Stimulated activated effector memory CD8-positive, alpha-beta T cell treated with anti-CD3 and anti-CD28 coated beads, Interleukin-12 subunit alpha, Interleukin-12 subunit beta, amount 100 ng/mL, for 72 hours (primary cell): Measurements from ENCODE around the gene LAMP5.

Experiments used
- ATAC-seq: fragments of 150-1000 bp; cut with Tn5 transposase; 2 replicates; pipeline ENCODE4 v1.10.0; 2021
- DNase-seq, 2 donors: peaks; one replicate each; pipeline ENCODE4 v3.0.0; 2021 to 2022; ENCODE audit warnings: low spot score in 2 of 2
- H3K27ac Mint-ChIP-seq: one replicate; pipeline ENCODE4 v1.8.0; 2022; ENCODE audit warnings: mild to moderate bottlenecking, mixed read lengths
- H3K36me3 Mint-ChIP-seq: one replicate; pipeline ENCODE4 v1.8.0; 2022; ENCODE audit warnings: mild to moderate bottlenecking, mixed read lengths
- H3K4me1 Mint-ChIP-seq: one replicate; pipeline ENCODE4 v1.8.0; 2022; ENCODE audit warnings: mixed read lengths
- H3K4me3 Mint-ChIP-seq: one replicate; pipeline ENCODE4 v1.8.0; 2022; ENCODE audit warnings: mild to moderate bottlenecking, mixed read lengths
- H3K9me3 Mint-ChIP-seq: one replicate; pipeline ENCODE4 v1.8.0; 2022; ENCODE audit warnings: mixed read lengths

Gene LAMP5

DNA sequence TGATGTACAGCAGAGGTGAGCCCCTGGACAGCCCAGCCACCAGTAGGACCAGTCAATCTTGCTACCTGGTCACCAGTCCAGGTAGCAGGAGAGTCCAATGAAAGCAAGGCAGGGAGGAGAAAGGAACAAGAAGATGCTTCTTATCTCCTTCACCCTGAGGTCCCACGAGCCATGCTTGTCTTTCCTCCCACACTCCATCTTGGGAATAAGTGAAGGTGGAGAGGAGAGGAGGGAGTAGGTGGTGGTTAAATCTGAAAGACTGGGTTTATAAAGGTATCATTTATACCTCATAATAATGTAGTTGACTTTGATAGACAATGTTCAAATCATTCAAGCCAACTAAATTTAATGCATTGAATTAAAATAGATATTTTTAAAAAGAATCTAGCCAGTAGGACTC is 35.9 kb downstream of the LAMP5 start:
- Mint-ChIP-seq H3K36me3 (no peaks in the 10 kb centered on the region), H3K4me3 (no peak overlapping the region), H3K4me1 (no peaks in the 10 kb centered on the region), H3K9me3 (peaks cover 7% of the 10 kb centered on the region), H3K27ac (no peak overlapping the region)
- DNase-seq (no peak), ATAC-seq (no peak)

- no peak overlapping the region for H3K4me3 Mint-ChIP-seq
- ATAC-seq = no peak
- no peak overlapping the region for H3K27ac Mint-ChIP-seq
- H3K4me1 Mint-ChIP-seq = no peaks in the 10 kb centered on the region
- no peaks in the 10 kb centered on the region for H3K36me3 Mint-ChIP-seq
- H3K9me3 Mint-ChIP-seq = peaks cover 7% of the 10 kb centered on the region
- no peak for DNase-seq
These were observed 36.5 kb downstream of the LAMP5 start for GRCh38 chr20:9550871-9551270.

GRCh38 chr20:9551808-9552550 is 37.6 kb downstream of the LAMP5 start:
- Mint-ChIP-seq H3K27ac (no peak overlapping the region), H3K9me3 (peaks cover 4% of the 10 kb centered on the region), H3K36me3 (no peaks in the 10 kb centered on the region), H3K4me1 (no peaks in the 10 kb centered on the region), H3K4me3 (no peak overlapping the region)
- ATAC-seq (no peak), DNase-seq (no peak)

DNA sequence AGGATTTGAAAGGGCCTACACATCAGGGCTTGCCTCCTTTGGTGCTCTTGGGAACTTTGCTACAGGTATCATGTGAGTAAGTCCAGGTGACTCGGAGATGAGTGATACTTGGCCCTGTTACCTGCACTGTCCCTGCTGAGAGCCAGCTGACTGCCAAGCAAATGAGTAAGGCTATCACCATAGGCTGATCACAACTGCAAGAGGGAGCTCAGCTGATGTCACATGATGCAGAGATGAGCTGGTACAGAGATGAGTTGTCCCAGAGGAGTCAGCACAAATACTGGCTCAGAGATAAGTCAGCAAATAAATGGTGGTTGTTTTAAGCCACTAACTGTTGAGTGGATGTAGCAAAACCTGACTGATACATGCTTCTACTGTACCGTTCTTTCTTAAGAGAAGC is 41.4 kb downstream of the LAMP5 start:
- H3K9me3 Mint-ChIP-seq = peaks cover 4% of the 10 kb centered on the region
- H3K27ac Mint-ChIP-seq = no peak overlapping the region
- H3K4me3 Mint-ChIP-seq = no peak overlapping the region
- no peak for DNase-seq
- no peaks in the 10 kb centered on the region for H3K4me1 Mint-ChIP-seq
- ATAC-seq = peak; percentile 26
- no peaks in the 10 kb centered on the region for H3K36me3 Mint-ChIP-seq

GRCh38 chr20:9557411-9557810 is 43.0 kb downstream of the LAMP5 start:
- no peaks in the 10 kb centered on the region for H3K36me3 Mint-ChIP-seq
- H3K9me3 Mint-ChIP-seq = peaks cover 4% of the 10 kb centered on the region
- ATAC-seq (no peak), DNase-seq (no peak)
- H3K4me1 Mint-ChIP-seq = no peaks in the 10 kb centered on the region
- H3K27ac Mint-ChIP-seq = no peak overlapping the region
- H3K4me3 Mint-ChIP-seq = no peak overlapping the region

DNA sequence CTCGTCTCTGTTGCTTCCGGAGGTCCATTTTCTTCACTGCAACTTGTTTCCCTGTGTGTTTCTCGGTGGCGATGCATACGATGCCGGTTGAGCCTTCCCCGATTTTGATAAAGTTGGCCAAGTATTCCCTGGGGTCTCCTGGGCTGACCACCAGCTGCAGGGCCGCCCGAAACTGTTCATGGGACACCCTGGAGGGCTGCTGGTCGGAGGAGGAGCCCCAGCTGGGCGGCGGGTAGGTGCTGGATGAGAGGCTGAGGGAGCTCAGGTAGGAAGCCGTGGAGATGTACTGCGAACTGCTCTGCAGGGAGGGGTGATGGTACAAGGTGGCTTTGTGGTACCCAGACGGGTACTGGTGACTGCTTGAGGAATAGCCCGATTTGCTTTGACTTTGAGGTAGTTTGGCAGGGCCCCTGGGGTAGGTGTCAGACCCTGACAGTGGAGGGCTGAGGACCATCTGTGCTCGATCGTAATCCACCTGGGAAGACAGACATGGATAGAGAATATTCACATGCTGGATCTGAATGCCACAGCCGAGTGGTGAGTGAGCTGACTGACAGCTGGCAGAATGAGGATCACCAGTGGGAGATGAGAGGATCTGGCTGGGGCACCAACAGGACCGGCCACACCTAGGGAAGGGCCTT is 51.6 kb downstream of the LAMP5 start:
- Mint-ChIP-seq H3K9me3 (peaks cover 3% of the 10 kb centered on the region), H3K4me3 (no peak overlapping the region), H3K27ac (no peak overlapping the region), H3K4me1 (no peaks in the 10 kb centered on the region), H3K36me3 (no peaks in the 10 kb centered on the region)
- no peak for DNase-seq
- no peak for ATAC-seq

DNA sequence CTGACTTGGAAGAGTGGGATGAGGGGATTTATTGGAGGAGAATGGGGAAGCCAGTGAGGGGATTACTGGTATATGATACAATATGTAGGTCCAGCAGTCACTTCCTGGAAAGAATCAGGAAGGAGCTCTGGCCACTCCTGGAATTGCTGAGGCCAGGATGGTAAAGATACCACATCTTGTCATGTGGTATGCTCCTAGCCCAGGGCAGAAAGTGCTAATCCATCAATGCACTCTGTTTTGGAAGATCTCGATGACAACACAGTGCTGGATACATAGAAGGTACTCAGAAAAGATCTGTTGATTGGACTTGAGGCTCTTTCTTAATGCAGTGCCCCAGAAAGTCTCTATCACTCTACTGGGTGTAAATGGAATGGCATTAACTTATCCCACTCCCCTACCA is 52.6 kb downstream of the LAMP5 start:
- DNase-seq (no peak), ATAC-seq (no peak)
- H3K4me1 Mint-ChIP-seq = no peaks in the 10 kb centered on the region
- no peak overlapping the region for H3K4me3 Mint-ChIP-seq
- no peaks in the 10 kb centered on the region for H3K36me3 Mint-ChIP-seq
- peaks cover 3% of the 10 kb centered on the region for H3K9me3 Mint-ChIP-seq
- no peak overlapping the region for H3K27ac Mint-ChIP-seq

DNA sequence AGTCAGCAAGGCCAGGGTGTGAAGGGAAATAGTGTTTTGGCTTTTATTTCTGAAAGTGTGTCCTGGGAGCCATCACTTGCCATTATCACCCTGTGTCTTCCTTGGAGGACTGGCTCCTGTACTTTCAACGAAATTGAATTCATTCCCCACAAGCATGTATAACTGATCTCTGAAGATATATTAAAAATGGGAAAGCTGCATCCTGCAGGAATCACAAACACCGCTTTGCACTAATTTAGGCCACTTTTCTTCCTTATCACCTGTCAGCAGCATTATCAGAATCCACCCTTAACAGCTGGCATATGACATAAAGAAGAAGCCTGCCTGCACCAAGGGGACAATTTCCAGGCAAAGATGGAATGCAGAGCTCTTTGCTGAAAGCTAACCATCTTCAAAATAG is 56.2 kb downstream of the LAMP5 start:
- H3K4me1 Mint-ChIP-seq = no peaks in the 10 kb centered on the region
- H3K9me3 Mint-ChIP-seq = peaks cover 3% of the 10 kb centered on the region
- no peak overlapping the region for H3K27ac Mint-ChIP-seq
- ATAC-seq (no peak), DNase-seq (no peak)
- H3K36me3 Mint-ChIP-seq = no peaks in the 10 kb centered on the region
- no peak overlapping the region for H3K4me3 Mint-ChIP-seq

GRCh38 chr20:9571783-9572182 is 57.4 kb downstream of the LAMP5 start:
- Mint-ChIP-seq H3K4me1 (no peaks in the 10 kb centered on the region), H3K4me3 (no peak overlapping the region), H3K9me3 (peaks cover 3% of the 10 kb centered on the region)

GRCh38 chr20:9572670-9573069 is 58.3 kb downstream of the LAMP5 start:
- no peak for ATAC-seq
- no peaks in the 10 kb centered on the region for H3K4me1 Mint-ChIP-seq

More at GRCh38 chr20:9571783-9572182, 57.4 kb downstream of the LAMP5 start:
- H3K36me3 Mint-ChIP-seq = no peaks in the 10 kb centered on the region
- no peak overlapping the region for H3K27ac Mint-ChIP-seq
- no peak for ATAC-seq
- DNase-seq = no peak

DNA sequence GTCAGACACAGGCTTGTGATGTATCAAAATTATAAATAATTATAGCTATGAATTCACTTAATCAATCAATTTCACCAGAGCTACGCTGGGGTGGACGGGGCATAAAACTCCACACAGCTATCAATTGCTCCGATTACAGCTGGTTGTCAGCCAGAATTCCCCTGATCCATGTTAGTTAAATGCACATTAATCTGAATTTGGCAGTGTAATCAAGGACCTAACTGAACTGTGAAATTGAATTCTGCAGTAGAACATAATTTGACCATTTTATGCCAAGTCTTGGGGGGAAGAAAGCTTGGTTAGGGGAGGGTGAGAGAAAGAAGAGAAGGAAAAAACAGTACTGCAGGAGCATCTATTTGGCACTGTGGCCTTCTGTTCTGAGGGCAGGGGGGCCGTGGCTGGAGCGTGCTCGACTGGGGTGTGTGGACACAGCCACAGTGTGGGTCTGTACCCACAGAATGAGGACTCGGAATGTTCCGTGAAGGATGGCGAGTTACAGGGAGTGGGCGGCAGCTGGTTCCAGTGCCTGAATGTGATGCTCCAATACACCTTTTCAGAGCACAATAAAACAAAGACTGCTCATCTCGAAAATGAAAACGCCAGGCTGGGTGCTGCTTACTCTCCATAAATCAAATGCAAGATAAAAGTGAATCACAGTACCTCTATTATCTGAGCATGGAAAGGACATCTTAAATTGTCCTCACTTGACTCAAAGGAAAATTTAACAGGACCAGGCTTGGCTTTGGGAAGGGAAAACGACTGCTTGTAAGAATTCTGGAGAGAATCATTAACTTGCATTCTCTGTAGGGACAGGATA is 59.2 kb downstream of the LAMP5 start:
- Mint-ChIP-seq H3K36me3 (no peaks in the 10 kb centered on the region), H3K4me3 (no peak overlapping the region), H3K4me1 (no peaks in the 10 kb centered on the region), H3K9me3 (peaks cover 3% of the 10 kb centered on the region), H3K27ac (no peak overlapping the region)
- DNase-seq (no peak), ATAC-seq (no peak)

More at GRCh38 chr20:9572670-9573069, 58.3 kb downstream of the LAMP5 start:
- Mint-ChIP-seq H3K4me3 (no peak overlapping the region), H3K36me3 (no peaks in the 10 kb centered on the region), H3K9me3 (peaks cover 3% of the 10 kb centered on the region), H3K27ac (no peak overlapping the region)
- no peak for DNase-seq

DNA sequence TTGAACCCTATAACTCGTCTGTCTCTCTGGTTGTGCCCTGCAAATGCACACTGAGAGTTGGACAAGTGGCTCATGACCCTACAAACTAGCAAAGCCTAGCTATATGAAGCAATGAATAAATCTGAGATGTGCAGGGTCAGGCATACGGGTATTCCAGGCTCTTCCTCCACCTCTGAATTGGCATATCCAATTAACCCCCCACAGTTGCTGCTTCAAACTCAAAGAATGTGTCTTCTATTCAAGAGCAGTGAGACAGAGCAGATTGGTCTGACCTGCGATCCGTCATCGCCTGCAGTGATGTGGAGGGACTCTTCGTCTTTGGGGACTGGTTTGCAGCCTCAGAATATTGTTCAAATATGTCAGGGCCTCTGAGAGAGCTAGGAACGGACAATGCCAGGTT is 59.8 kb downstream of the LAMP5 start:
- Mint-ChIP-seq H3K9me3 (peaks cover 2% of the 10 kb centered on the region), H3K4me3 (no peak overlapping the region), H3K4me1 (no peaks in the 10 kb centered on the region), H3K36me3 (no peaks in the 10 kb centered on the region), H3K27ac (no peak overlapping the region)
- no peak for DNase-seq
- ATAC-seq = no peak

DNA sequence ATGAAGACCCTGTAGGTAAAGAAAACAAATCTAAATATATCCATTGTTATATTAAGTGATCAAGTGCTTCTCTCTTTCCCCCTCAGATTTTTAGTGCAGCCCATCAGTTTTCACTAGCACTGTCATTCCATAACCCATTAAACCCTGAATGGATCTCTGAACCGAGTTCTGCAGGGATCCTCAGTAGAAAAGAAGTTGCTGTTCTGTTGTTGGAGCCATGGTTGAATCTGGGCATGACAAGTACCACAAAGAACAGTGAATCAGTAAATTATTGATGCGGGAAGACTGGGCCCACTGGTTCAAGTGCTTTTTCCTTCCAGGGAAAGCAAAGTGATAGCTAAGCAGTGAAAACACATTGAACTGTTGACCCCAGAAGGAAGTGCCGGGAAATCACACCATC is 60.4 kb downstream of the LAMP5 start:
- Mint-ChIP-seq H3K27ac (no peak overlapping the region), H3K36me3 (no peaks in the 10 kb centered on the region), H3K4me3 (no peak overlapping the region), H3K9me3 (no peaks in the 10 kb centered on the region), H3K4me1 (no peaks in the 10 kb centered on the region)
- ATAC-seq (no peak), DNase-seq (no peak)

GRCh38 chr20:9575836-9576235 is 61.4 kb downstream of the LAMP5 start:
- no peak for ATAC-seq
- H3K9me3 Mint-ChIP-seq = no peaks in the 10 kb centered on the region

DNA sequence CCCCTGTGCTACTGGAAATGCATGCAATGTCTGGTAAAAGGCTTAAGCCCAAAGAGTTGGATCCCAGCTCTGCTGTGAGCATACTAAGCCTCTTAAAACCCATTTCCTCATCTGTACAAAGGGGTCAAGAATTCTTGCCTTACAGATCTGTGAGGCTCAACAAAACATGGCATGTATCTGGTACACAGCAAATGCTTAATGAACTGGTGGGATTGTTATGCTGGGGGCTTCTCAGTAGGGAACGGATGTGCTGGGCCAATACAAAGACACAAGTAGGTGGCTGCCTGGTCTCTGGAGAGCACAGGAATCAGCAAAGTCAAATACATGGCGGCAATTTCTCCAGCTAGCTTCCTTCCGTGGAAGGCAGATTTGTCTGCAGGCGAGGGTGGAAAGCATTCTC is 62.3 kb downstream of the LAMP5 start:
- ATAC-seq = no peak
- Mint-ChIP-seq H3K27ac (no peak overlapping the region), H3K36me3 (no peaks in the 10 kb centered on the region), H3K9me3 (no peaks in the 10 kb centered on the region), H3K4me3 (no peak overlapping the region), H3K4me1 (no peaks in the 10 kb centered on the region)
- no peak for DNase-seq

More at GRCh38 chr20:9575836-9576235, 61.4 kb downstream of the LAMP5 start:
- H3K27ac Mint-ChIP-seq = no peak overlapping the region
- no peak for DNase-seq
- H3K4me1 Mint-ChIP-seq = no peaks in the 10 kb centered on the region
- H3K4me3 Mint-ChIP-seq = no peak overlapping the region
- H3K36me3 Mint-ChIP-seq = no peaks in the 10 kb centered on the region

DNA sequence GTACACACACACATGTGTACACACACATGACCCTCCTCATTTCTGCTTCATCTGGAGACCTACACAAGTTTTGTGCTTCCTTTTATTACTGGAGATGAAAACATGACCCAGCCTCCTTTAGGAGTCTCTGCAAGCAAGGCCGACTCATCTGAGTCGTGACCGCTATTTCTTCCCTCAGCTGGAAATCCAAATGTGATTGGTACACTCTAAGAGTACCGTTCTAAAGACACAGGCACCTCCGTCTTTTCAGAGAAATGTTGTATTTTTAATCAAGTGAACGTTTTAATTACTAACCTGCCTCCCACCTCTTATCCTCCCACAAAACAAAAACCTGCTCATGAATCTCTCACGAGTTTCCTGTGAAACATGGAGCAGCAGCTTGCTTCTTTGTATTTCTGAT is 63.0 kb downstream of the LAMP5 start:
- H3K4me3 Mint-ChIP-seq = no peak overlapping the region
- no peak for ATAC-seq
- H3K4me1 Mint-ChIP-seq = no peaks in the 10 kb centered on the region
- H3K27ac Mint-ChIP-seq = no peak overlapping the region
- no peaks in the 10 kb centered on the region for H3K9me3 Mint-ChIP-seq
- no peak for DNase-seq
- H3K36me3 Mint-ChIP-seq = no peaks in the 10 kb centered on the region
